IMR-90 (cell line): ENCODE measurements around the gene RAD51B. TPM values are rescaled to one million over a fixed set of nuclear protein-coding genes. Genes with fewer than 3 reads are reported as not detected.

ENCODE experiments used
- ATAC-seq: fragments of 200-7000 bp; cut with Tn5 transposase; 2 replicates; pipeline ENCODE4 v1.9.1; 2020; ENCODE audit warnings: low read depth, mild to moderate bottlenecking, moderate library complexity
- BruUV-seq: library from RNA; stranded (reverse); fragments of 400-500 nt; replicated peaks from 2 replicates; lab custom pipeline; 2021; lab: Mats Ljungman, UMichigan
- CTCF ChIA-PET: fragments of 300-600 bp; formaldehyde crosslinking; extraction: SDS; loops from one replicate; lab custom pipeline; 2021; ENCODE audit warnings: antibody characterized with exemption; lab: Yijun Ruan, JAX
- POLR2A ChIA-PET: fragments of 300-600 bp; sonication (Branson Sonifier 250); formaldehyde crosslinking; loops from one replicate; lab custom pipeline; 2022; ENCODE audit warnings: antibody characterized with exemption; ENCODE audit not compliant: unreplicated experiment; lab: Charles Lee
- DNase-seq: peaks from one replicate; pipeline ENCODE4 v3.0.0; 2013
- H2AFZ ChIP-seq: replicated peaks from 2 replicates; pipeline ENCODE3; 2013; ENCODE audit warnings: low read length, mild to moderate bottlenecking; ENCODE audit not compliant: poor library complexity
- H2AK5ac ChIP-seq: 2 replicates; pipeline ENCODE4 v1.6.1; 2013; ENCODE audit warnings: low read depth, low read length, inconsistent platforms
- H2AK9ac ChIP-seq: replicated peaks from 2 replicates; pipeline ENCODE3; 2013; ENCODE audit warnings: mild to moderate bottlenecking, low read depth, low read length, moderate library complexity; ENCODE audit not compliant: poor library complexity
- H2BK120ac ChIP-seq: 2 replicates; pipeline ENCODE4 v1.6.1; 2013; ENCODE audit warnings: low read depth, low read length, inconsistent platforms
- H2BK15ac ChIP-seq: 3 replicates; pipeline ENCODE4 v1.6.1; 2013; ENCODE audit warnings: low read depth, low read length, inconsistent platforms
- H2BK20ac ChIP-seq: 2 replicates; pipeline ENCODE4 v1.6.1; 2013; ENCODE audit warnings: low read depth, mild to moderate bottlenecking, inconsistent platforms, low read length, moderate library complexity
- H2BK5ac ChIP-seq: 2 replicates; pipeline ENCODE4 v1.6.1; 2013; ENCODE audit warnings: mild to moderate bottlenecking, low read depth, low read length, inconsistent platforms; ENCODE audit not compliant: poor library complexity, severe bottlenecking
- H3K14ac ChIP-seq: replicated peaks from 2 replicates; pipeline ENCODE4 v1.6.1; 2013; ENCODE audit warnings: low read depth, low read length, inconsistent platforms
- H3K18ac ChIP-seq: 2 replicates; pipeline ENCODE4 v1.6.1; 2013; ENCODE audit warnings: low read depth, low read length, control low read depth
- H3K23ac ChIP-seq: 2 replicates; pipeline ENCODE4 v1.6.1; 2013; ENCODE audit warnings: low read depth, low read length, inconsistent platforms
- H3K27ac ChIP-seq: 2 replicates; pipeline ENCODE4 v1.5.1; 2013; ENCODE audit warnings: mild to moderate bottlenecking, control low read depth, low read length; ENCODE audit not compliant: insufficient read depth
- H3K27me3 ChIP-seq: 2 replicates; pipeline ENCODE4 v1.6.1; 2013; ENCODE audit warnings: low read length; ENCODE audit not compliant: control insufficient read depth, insufficient read depth
- H3K36me3 ChIP-seq: 2 replicates; pipeline ENCODE4 v1.6.1; 2013; ENCODE audit warnings: low read length, mixed read lengths; ENCODE audit not compliant: control insufficient read depth, insufficient read depth
- H3K4ac ChIP-seq: 2 replicates; pipeline ENCODE4 v1.6.1; 2013; ENCODE audit warnings: low read depth, low read length, inconsistent platforms
- H3K4me1 ChIP-seq: 2 replicates; pipeline ENCODE4 v1.6.1; 2013; ENCODE audit warnings: low read length, mixed read lengths; ENCODE audit not compliant: control insufficient read depth, insufficient read depth
- H3K4me2 ChIP-seq: 2 replicates; pipeline ENCODE4 v1.6.1; 2013; ENCODE audit warnings: low read depth, mild to moderate bottlenecking, control low read depth, low read length, moderate library complexity
- H3K4me3 ChIP-seq: 2 replicates; pipeline ENCODE4 v1.5.1; 2013; ENCODE audit warnings: low read depth, mild to moderate bottlenecking, control low read depth, low read length, moderate library complexity; ENCODE audit not compliant: insufficient read depth
- H3K56ac ChIP-seq: 2 replicates; pipeline ENCODE4 v1.6.1; 2013; ENCODE audit warnings: low read length, inconsistent platforms; ENCODE audit not compliant: insufficient read depth; ENCODE audit errors: extremely low read depth
- H3K79me1 ChIP-seq, 2 experiments: 2 replicates each; pipeline ENCODE4 v1.6.1; 2013; ENCODE audit warnings: low read length in 2 of 2, inconsistent platforms in 1 of 2, low read depth in 1 of 2
- H3K9ac ChIP-seq: 2 replicates; pipeline ENCODE4 v1.6.1; 2013; ENCODE audit warnings: low read depth, low read length, control low read depth
- H3K9me1 ChIP-seq: 2 replicates; pipeline ENCODE4 v1.6.1; 2013; ENCODE audit warnings: low read length, inconsistent platforms; ENCODE audit not compliant: insufficient read depth
- H3K9me3 ChIP-seq: 2 replicates; pipeline ENCODE4 v1.6.1; 2013; ENCODE audit warnings: low read length; ENCODE audit not compliant: control insufficient read depth, insufficient read depth
- H4K20me1 ChIP-seq: 2 replicates; pipeline ENCODE4 v1.6.1; 2013; ENCODE audit warnings: low read length, inconsistent platforms; ENCODE audit not compliant: insufficient read depth
- H4K5ac ChIP-seq: 2 replicates; pipeline ENCODE4 v1.6.1; 2013; ENCODE audit warnings: mild to moderate bottlenecking, low read depth, low read length, control low read depth
- H4K8ac ChIP-seq, 2 experiments: 2 replicates each; pipeline ENCODE4 v1.6.1; 2013; ENCODE audit warnings: low read depth in 2 of 2, low read length in 2 of 2, control low read depth in 1 of 2, inconsistent platforms in 1 of 2
- H4K91ac ChIP-seq: 2 replicates; pipeline ENCODE4 v1.6.1; 2013; ENCODE audit warnings: low read depth, low read length, inconsistent platforms; ENCODE audit not compliant: insufficient read depth
- BHLHE40 ChIP-seq: fragments of 150-350 bp; IDR thresholded peaks from 2 replicates; pipeline ENCODE4 v1.6.1; 2016; ENCODE audit warnings: mild to moderate bottlenecking, low read depth, low read length
- CEBPB ChIP-seq: IDR thresholded peaks from 2 replicates; pipeline ENCODE4 v1.6.1; 2012; ENCODE audit warnings: low read depth, low read length, improper control_type of control experiment
- CHD1 ChIP-seq: IDR thresholded peaks from 2 replicates; pipeline ENCODE4 v1.6.1; 2012; ENCODE audit warnings: low read depth, low read length, improper control_type of control experiment
- FOS ChIP-seq: fragments of 150-350 bp; IDR thresholded peaks from 2 replicates; pipeline ENCODE4 v1.6.1; 2016; ENCODE audit warnings: low read depth, low read length
- MAFK ChIP-seq: IDR thresholded peaks from 2 replicates; pipeline ENCODE4 v1.6.1; 2012; ENCODE audit warnings: low read depth, low read length, improper control_type of control experiment
- MAZ ChIP-seq: IDR thresholded peaks from 2 replicates; pipeline ENCODE4 v1.6.1; 2012; ENCODE audit warnings: low read depth, mild to moderate bottlenecking, low read length, improper control_type of control experiment, moderate library complexity, borderline replicate concordance
- MXI1 ChIP-seq: IDR thresholded peaks from 2 replicates; pipeline ENCODE4 v1.6.1; 2012; ENCODE audit warnings: low read depth, mild to moderate bottlenecking, low read length, moderate library complexity, borderline replicate concordance
- NFE2L2 ChIP-seq: fragments of 150-350 bp; IDR thresholded peaks from 2 replicates; pipeline ENCODE4 v1.6.1; 2016; ENCODE audit warnings: low read depth, mild to moderate bottlenecking, low read length
- POLR2A ChIP-seq: IDR thresholded peaks from 2 replicates; pipeline ENCODE4 v1.6.1; 2012; ENCODE audit warnings: mild to moderate bottlenecking, low read depth, low read length
- RAD21 ChIP-seq: IDR thresholded peaks from 2 replicates; pipeline ENCODE4 v1.6.1; 2012; ENCODE audit warnings: low read length, improper control_type of control experiment
- RCOR1 ChIP-seq: IDR thresholded peaks from 2 replicates; pipeline ENCODE4 v1.6.1; 2012; ENCODE audit warnings: mild to moderate bottlenecking, low read length, improper control_type of control experiment; ENCODE audit not compliant: insufficient replicate concordance
- RFX5 ChIP-seq: IDR thresholded peaks from 2 replicates; pipeline ENCODE4 v1.8.0; 2012; ENCODE audit warnings: low read depth, mild to moderate bottlenecking, low read length, moderate library complexity
- SMC3 ChIP-seq: fragments of 150-350 bp; IDR thresholded peaks from 2 replicates; pipeline ENCODE4 v1.6.1; 2016; ENCODE audit warnings: low read depth, mild to moderate bottlenecking, antibody characterized with exemption, low read length, moderate library complexity
- dilution Hi-C: fragments of 300-500 bp; cut with HindIII; formaldehyde crosslinking; loops from one replicate; pipeline ENCODE4 v1.14.3; 2018; ENCODE audit warnings: low sequenced_read_pairs; ENCODE audit not compliant: unreplicated experiment
- in situ Hi-C: fragments of 300-500 bp; cut with MboI; formaldehyde crosslinking; loops from 3 replicates; pipeline ENCODE4 v1.14.3; 2019; ENCODE audit warnings: low sequenced_read_pairs, inconsistent platforms, mixed read lengths
- intact Hi-C: fragments of 100-400 bp; cut with micrococcal nuclease; formaldehyde crosslinking; loops from 2 replicates; pipeline ENCODE4 v1.10.0; 2022
- polyA plus RNA-seq, 3 experiments: library from polyadenylated mRNA; depleted of rRNA; stranded (reverse); fragments of >200 nt; gene quantifications; 2 replicates each; pipeline ENCODE4 v1.2.3, GENCODE V29; 2012; ENCODE audit warnings: low replicate concordance in 1 of 3
- total RNA-seq: library from RNA; depleted of rRNA; stranded (reverse); fragments of >200 nt; gene quantifications from 2 replicates; pipeline ENCODE4 v1.2.3, GENCODE V29; 2012
- TF ChIP-seq, protein P1 (sequence below): fragments of 150-350 bp; IDR thresholded peaks from 2 replicates; pipeline ENCODE4 v1.6.1; 2017; ENCODE audit warnings: mild to moderate bottlenecking, antibody characterized with exemption, low read length, low read depth
- TF ChIP-seq, protein P2 (sequence below): fragments of 150-350 bp; IDR thresholded peaks from 2 replicates; pipeline ENCODE4 v1.6.1; 2016; ENCODE audit warnings: low read depth, mild to moderate bottlenecking, low read length, moderate library complexity, borderline replicate concordance
- TF ChIP-seq, protein P3 (sequence below): conservative IDR thresholded peaks from 2 replicates; pipeline ENCODE4 v1.5.1; 2012; ENCODE audit warnings: mild to moderate bottlenecking, low read depth, low read length, improper control_type of control experiment

The RAD51B gene
- total and polyA plus RNA-seq, 2 of the 4 experiments (the other 2 are of a cell fraction) = 5.1 to 18.8 TPM

DNA sequence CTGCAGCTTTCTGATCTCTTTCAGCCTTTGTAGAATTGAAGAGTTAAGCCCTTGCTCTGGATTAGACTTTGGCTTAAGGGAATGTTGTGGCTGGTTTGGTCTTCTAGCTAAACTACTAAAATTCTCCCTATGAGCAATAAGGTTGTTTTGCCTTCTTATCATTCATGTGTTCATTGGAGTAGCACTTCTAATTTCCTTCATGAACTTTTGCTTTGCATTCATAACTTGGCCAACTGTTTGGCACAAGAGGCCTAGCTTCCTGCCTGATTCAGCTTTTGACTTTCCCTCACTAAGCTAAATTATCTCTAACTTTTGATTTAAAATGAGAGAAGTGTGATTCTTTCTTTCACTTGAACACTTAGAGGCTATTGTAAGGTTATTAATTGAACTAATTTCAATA lies 384.3 kb downstream of the RAD51B start:
- intact Hi-C loops = no loop called here
- in situ Hi-C loops = no loop called here

More for the DNA sequence above, 384.3 kb downstream of the RAD51B start:
- Histone ChIP-seq H3K18ac (no peak overlapping the region), H3K56ac (no peak overlapping the region), H4K91ac (no peak overlapping the region), H3K9me3 (no peaks in the 10 kb centered on the region), H3K4me3 (no peak overlapping the region), H3K4me1 (peaks cover 4% of the 10 kb centered on the region; the same call in 1 of the 2 replicates), H3K27me3 (no peaks in the 10 kb centered on the region), H3K4me2 (no peak overlapping the region), H2AFZ (no peak overlapping the region), H3K27ac (no peak overlapping the region), H4K8ac (no peak overlapping the region), H2BK15ac (no peak overlapping the region), H2AK9ac (no peak overlapping the region), H3K4ac (no peak overlapping the region), H4K20me1 (no peaks in the 10 kb centered on the region), H3K23ac (no peak overlapping the region), H3K79me1 (no peaks in the 10 kb centered on the region), H3K9ac (no peak overlapping the region), H2AK5ac (no peak overlapping the region), H3K14ac (no peak overlapping the region), H3K36me3 (no peaks in the 10 kb centered on the region), H2BK20ac (no peak overlapping the region), H2BK120ac (no peak overlapping the region), H4K5ac (no peak overlapping the region), H2BK5ac (no peak overlapping the region), H3K9me1 (no peaks in the 10 kb centered on the region)
- DNase-seq (no peak), ATAC-seq (no peak)
- TF ChIP-seq RCOR1 = no peak
- TF ChIP-seq BHLHE40 = no peak
- no peak for TF ChIP-seq RAD21
- TF ChIP-seq, protein P1, sequence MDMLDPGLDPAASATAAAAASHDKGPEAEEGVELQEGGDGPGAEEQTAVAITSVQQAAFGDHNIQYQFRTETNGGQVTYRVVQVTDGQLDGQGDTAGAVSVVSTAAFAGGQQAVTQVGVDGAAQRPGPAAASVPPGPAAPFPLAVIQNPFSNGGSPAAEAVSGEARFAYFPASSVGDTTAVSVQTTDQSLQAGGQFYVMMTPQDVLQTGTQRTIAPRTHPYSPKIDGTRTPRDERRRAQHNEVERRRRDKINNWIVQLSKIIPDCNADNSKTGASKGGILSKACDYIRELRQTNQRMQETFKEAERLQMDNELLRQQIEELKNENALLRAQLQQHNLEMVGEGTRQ = no peak
- no peak for TF ChIP-seq POLR2A
- TF ChIP-seq SMC3 = no peak
- no peak for TF ChIP-seq FOS
- no peak for TF ChIP-seq MXI1
- TF ChIP-seq, protein P2, sequence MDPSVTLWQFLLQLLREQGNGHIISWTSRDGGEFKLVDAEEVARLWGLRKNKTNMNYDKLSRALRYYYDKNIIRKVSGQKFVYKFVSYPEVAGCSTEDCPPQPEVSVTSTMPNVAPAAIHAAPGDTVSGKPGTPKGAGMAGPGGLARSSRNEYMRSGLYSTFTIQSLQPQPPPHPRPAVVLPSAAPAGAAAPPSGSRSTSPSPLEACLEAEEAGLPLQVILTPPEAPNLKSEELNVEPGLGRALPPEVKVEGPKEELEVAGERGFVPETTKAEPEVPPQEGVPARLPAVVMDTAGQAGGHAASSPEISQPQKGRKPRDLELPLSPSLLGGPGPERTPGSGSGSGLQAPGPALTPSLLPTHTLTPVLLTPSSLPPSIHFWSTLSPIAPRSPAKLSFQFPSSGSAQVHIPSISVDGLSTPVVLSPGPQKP = no peak
- TF ChIP-seq, protein P3, sequence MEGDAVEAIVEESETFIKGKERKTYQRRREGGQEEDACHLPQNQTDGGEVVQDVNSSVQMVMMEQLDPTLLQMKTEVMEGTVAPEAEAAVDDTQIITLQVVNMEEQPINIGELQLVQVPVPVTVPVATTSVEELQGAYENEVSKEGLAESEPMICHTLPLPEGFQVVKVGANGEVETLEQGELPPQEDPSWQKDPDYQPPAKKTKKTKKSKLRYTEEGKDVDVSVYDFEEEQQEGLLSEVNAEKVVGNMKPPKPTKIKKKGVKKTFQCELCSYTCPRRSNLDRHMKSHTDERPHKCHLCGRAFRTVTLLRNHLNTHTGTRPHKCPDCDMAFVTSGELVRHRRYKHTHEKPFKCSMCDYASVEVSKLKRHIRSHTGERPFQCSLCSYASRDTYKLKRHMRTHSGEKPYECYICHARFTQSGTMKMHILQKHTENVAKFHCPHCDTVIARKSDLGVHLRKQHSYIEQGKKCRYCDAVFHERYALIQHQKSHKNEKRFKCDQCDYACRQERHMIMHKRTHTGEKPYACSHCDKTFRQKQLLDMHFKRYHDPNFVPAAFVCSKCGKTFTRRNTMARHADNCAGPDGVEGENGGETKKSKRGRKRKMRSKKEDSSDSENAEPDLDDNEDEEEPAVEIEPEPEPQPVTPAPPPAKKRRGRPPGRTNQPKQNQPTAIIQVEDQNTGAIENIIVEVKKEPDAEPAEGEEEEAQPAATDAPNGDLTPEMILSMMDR = no peak
- no peak for TF ChIP-seq MAZ
- TF ChIP-seq NFE2L2 = no peak
- no peak for TF ChIP-seq MAFK
- TF ChIP-seq CHD1 = no peak
- TF ChIP-seq CEBPB = no peak
- no peak for TF ChIP-seq RFX5
- dilution Hi-C loops = no loop called here
- BruUV-seq = no TSS peak
- ChIA-PET POLR2A (no interaction called here), CTCF (no interaction called here)
